C4-2B (cell line): ENCODE results near the gene SGK2.

Source experiments
- H3K27ac ChIP-seq: fragments of 450-650 bp; 2 replicates; pipeline ENCODE4 v1.5.1; 2017
- ZFX ChIP-seq: fragments of 450-650 bp; IDR thresholded peaks from 2 replicates; pipeline ENCODE4 v1.6.1; 2017
- TF ChIP-seq, protein P1 (sequence below): fragments of 450-650 bp; conservative IDR thresholded peaks from 2 replicates; pipeline ENCODE4 v1.5.1; 2017; ENCODE audit warnings: mild to moderate bottlenecking

The SGK2 gene

DNA sequence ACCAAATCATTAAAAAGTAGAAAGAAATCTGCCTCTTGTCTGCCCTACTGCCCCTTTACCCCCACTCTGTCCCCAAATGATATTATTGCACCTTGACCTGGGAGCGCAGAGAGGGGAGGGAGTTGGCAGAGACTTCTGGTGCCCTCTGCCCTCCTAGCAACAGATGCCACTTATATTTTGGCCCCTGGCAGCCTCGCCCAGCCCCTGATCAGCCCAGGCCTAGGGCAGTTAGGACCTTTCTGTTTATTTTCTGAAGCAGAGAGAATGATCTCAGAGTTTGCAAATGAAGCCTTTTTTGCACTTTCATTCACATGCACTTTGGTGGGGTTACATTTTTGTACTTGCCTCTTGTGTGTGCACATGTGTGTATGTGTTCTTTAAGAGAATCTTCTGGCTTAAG lies 8.4 kb upstream of the SGK2 start:
- TF ChIP-seq ZFX: no peak
- TF ChIP-seq, protein P1, sequence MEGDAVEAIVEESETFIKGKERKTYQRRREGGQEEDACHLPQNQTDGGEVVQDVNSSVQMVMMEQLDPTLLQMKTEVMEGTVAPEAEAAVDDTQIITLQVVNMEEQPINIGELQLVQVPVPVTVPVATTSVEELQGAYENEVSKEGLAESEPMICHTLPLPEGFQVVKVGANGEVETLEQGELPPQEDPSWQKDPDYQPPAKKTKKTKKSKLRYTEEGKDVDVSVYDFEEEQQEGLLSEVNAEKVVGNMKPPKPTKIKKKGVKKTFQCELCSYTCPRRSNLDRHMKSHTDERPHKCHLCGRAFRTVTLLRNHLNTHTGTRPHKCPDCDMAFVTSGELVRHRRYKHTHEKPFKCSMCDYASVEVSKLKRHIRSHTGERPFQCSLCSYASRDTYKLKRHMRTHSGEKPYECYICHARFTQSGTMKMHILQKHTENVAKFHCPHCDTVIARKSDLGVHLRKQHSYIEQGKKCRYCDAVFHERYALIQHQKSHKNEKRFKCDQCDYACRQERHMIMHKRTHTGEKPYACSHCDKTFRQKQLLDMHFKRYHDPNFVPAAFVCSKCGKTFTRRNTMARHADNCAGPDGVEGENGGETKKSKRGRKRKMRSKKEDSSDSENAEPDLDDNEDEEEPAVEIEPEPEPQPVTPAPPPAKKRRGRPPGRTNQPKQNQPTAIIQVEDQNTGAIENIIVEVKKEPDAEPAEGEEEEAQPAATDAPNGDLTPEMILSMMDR: no peak

DNA sequence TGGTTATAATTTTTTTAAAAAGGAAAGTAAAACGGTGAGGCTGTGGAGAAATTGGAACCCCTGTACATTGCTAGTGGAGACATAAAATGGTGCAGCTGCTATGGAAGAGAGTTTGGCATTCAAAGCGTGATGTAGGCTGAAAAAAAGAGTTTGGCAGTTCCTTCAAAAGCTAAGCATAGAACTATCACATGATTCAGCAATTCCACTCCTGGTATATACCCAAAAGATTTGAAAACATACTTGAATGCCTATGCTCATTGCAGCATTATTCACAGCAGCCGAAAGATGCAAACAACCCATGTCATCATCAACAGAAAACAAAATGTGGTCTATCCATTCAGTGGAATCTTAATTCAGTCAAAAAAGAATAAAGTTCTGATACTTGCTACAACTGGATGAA lies 4.5 kb upstream of the SGK2 start:
- TF ChIP-seq, protein P1: no peak
- no peak for TF ChIP-seq ZFX
- no peak overlapping the region for H3K27ac ChIP-seq

More for the DNA sequence above, 8.4 kb upstream of the SGK2 start:
- no peak overlapping the region for H3K27ac ChIP-seq

DNA sequence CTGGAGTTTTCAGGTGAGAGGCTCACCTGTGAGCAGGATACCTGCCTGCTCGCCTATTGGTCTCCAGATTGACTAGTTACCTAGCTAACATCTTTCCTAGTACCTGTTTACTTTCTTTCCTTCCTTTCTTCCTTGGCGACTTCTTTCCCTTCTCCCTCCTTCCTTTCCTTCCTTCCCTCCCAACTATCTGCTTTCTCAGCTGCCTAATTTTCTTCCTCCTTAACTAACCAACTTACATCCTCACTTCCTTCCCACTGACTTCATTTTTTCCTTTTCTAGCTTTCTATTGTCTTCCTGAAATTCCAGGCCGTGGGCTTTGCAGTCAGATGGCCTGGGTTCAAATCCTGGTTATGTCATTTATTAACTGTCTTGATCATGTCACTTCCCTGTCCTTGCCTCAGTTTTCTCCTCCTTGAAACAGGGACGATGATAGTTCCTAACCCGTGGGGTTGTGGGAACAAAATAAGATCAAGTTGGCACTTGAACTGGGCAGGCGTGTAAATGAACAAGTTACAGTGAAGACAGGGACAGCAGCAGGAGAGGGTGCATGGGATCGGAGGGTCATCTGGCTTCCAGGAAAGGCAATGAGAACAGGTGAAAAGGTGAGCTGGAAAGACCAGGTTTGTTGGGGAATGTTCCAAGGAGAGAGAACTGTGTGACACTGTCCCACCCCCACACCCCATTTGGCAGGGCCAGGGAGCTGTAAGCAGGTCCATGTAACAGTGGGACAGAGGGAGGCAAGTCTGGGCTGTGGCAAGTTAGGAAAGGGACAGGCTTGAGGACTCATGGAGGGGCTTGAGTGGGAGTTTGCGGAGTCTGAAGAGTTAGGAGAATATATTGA lies 540 bp downstream of the SGK2 start:
- H3K27ac ChIP-seq: no peak overlapping the region
- TF ChIP-seq, protein P1: no peak
- no peak for TF ChIP-seq ZFX

DNA sequence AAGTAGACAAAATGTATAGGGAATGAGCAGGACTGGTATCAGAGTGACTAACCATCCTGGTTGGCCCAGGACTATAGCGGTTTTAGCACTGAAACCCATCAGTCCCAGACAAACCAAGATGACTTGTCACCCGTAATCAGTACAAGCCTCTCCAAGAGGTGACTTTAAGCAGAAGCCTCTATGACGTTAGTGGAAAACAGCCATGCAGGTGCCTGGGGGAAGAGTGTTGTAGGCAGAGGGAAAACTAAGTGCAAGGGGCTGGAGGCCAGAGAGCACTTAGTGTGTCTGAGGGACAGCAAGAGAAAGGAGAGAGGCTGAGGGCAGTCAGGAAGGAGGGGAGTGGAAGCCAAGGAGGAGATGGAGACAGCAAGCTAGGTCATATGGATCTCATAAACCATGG lies 2.1 kb downstream of the SGK2 start:
- TF ChIP-seq, protein P1: no peak
- TF ChIP-seq ZFX: no peak

DNA sequence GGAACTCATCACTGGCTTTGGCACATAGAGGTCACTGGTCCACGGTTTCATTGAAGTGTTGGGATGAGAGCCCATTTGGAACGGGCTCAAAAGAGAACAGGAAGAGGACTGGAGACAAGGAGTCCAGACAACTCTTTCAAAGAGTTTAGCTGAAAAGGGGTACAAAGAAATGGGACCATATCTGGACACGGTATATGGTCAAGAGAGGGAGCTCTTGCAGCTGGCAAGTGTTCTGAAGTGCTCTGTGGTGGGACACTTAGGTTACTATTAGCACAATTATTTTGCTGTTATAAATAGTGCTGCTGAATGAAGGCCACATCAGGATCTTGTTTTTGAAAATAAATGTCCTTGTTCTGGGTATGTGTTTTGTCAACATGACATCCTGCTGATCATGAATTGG lies 4.6 kb downstream of the SGK2 start:
- H3K27ac ChIP-seq: no peak overlapping the region
- TF ChIP-seq ZFX: no peak
- TF ChIP-seq, protein P1: no peak

More for the DNA sequence above, 2.1 kb downstream of the SGK2 start:
- no peak overlapping the region for H3K27ac ChIP-seq

DNA sequence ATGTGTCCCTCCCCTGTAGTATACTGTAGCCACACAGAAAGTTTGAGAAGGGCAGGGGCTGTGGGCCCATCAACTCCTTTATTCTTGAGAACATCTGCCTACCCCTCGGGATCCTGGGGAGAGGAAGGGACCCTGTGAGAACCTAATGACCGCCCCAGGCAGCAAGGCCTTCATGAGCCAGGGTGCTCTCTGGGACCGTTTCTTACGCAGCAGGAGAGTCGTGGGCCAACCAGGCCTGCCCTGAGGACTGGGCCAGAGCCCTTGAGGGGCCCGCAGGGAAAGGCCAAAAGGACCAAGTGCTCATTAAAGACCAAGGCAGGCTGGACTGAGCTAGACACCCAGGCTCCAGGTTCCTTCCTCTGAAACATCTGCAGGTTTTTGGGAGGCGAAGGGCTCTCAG lies 5.2 kb downstream of the SGK2 start:
- no peak for TF ChIP-seq ZFX
- TF ChIP-seq, protein P1: no peak

DNA sequence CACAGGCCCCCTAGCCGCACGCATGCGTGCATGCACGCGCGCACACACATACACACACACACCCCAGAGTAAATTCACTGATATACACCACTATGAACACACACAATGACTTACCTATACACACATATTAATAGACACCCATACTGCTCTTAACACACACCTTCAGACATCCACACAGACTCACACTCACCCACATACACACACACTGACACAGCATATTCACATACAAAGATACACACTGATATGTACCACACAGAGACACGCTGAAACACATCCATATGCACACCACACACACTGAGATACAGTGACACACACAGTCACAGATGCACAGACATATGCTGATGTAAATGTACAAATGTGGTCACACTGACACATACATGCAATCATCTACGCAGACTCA lies 5.6 kb downstream of the SGK2 start:
- no peak overlapping the region for H3K27ac ChIP-seq
- no peak for TF ChIP-seq ZFX
- TF ChIP-seq, protein P1: no peak

More for the DNA sequence above, 5.2 kb downstream of the SGK2 start:
- H3K27ac ChIP-seq: no peak overlapping the region
